Fibroblast of lung (primary cell): ENCODE data around the gene SEC14L5.

Experiments used
- EZH2 ChIP-seq: IDR thresholded peaks from 2 replicates; pipeline ENCODE4 v1.5.1; 2012; ENCODE audit warnings: low read length, control low read depth, mild to moderate bottlenecking; ENCODE audit errors: missing control alignments
- TF ChIP-seq, protein P1 (sequence below), 2 donors: IDR thresholded peaks in 1 of 2; conservative IDR thresholded peaks in 1 of 2; 1 replicate in 1 of 2; 2 replicates in 1 of 2; pipeline ENCODE4 v1.5.1; 2011 to 2012; ENCODE audit warnings: low read length in 2 of 2, control low read depth in 1 of 2, inconsistent platforms in 1 of 2, low read depth in 1 of 2, mild to moderate bottlenecking in 1 of 2

DNA sequence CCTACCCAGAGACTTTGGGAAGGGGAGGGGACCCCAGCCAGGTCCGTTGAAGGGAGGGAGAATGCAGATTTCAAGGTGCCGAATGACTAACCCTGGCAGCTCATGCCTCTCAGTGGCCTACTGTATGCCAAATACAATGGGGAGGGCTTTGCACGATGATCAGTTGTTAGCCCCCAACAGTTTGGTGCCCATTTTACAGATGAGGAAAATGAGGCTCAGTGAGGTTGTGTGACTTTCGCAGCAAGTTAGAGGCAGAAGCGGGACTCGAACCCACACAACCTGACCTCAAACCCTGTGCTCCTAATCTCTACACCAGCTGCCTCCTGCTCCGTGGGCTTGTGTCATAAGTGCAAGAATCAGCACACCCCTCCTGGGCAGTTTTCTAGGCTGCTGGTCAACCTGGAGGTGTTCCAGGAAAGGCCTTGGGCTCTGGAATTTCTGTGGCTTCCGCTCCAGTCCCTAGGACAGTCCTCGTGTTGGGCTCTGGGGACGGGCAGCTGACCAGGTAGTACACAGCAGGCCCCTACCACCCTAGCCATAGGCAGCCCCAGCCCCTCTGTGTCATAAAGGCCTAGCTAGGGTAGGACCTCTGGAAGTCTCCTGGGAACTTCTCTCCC, 87.5 kb downstream of the SEC14L5 start:
- TF ChIP-seq, protein P1, sequence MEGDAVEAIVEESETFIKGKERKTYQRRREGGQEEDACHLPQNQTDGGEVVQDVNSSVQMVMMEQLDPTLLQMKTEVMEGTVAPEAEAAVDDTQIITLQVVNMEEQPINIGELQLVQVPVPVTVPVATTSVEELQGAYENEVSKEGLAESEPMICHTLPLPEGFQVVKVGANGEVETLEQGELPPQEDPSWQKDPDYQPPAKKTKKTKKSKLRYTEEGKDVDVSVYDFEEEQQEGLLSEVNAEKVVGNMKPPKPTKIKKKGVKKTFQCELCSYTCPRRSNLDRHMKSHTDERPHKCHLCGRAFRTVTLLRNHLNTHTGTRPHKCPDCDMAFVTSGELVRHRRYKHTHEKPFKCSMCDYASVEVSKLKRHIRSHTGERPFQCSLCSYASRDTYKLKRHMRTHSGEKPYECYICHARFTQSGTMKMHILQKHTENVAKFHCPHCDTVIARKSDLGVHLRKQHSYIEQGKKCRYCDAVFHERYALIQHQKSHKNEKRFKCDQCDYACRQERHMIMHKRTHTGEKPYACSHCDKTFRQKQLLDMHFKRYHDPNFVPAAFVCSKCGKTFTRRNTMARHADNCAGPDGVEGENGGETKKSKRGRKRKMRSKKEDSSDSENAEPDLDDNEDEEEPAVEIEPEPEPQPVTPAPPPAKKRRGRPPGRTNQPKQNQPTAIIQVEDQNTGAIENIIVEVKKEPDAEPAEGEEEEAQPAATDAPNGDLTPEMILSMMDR (conservative IDR thresholded peaks at IDR 0.05 in 1 of 2, IDR thresholded peaks at IDR 0.05 in 1 of 2; ENCODE audit: low read depth in 1 of 2, low read length in 2 of 2) = no peak
- TF ChIP-seq EZH2 = no peak
